Smooth muscle cell of the brain vasculature (primary cell): ENCODE results near the gene TNS2.

ENCODE experiments used
- DNase-seq: peaks from one replicate; pipeline ENCODE4 v3.0.0-alpha.2; 2012; ENCODE audit warnings: low read depth, low spot score

The TNS2 gene

DNA sequence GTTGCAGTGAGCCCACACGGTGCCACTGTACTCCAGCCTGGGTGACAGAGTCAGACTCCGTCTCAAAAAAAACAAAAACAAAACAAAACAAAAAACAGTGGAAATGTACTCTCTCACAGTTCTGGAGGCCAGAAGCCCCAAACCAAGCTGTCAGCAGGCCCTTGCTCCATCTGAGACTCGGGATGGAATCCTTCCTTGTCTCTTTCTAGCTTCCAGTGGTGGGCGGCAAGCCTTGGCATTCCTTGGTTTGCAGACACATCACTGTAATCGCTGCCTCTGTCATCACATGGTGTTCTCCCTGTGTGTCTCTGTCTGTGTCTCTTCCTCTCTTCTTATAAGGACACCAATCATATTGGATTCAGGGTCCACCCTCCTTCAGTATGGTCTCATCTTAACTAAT lies 6.4 kb downstream of the TNS2 start:
- no peak for DNase-seq

- DNase-seq, result no peak
These were observed 7.0 kb downstream of the TNS2 start for GRCh38 chr12:53056901-53057300.

DNA sequence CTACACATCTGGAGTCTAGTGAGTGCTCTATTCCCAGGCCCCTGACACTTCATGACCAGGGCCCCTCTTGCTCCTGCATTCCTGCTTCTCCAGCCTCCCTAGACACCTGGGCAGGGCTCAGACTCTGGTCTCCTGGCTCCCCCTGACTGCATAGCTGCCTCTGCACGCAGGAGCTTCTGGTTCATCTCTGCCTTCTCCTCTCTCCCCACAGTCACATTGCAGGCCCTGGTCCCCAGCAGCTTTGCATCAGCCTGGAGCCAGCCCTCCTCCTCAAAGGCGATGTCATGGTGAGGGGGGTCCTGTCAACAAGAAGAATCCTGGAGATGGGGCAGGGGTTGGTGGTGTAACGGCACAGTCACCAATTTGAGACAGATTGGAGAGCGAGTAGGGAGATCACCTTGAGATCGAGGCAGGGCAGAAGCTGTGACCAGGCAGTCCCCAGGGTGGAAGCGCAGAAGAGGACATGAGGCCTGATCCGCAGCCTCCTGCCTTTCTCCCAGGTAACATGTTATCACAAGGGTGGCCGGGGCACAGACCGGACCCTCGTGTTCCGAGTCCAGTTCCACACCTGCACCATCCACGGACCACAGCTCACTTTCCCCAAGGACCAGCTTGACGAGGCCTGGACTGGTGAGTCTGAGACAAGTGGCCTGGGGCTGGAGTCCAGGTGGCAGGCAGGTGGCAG lies 8.1 kb downstream of the TNS2 start:
- no peak for DNase-seq

GRCh38 chr12:53058674-53059433 lies 9.0 kb downstream of the TNS2 start:
- no peak for DNase-seq

- no peak for DNase-seq
These were observed 9.7 kb downstream of the TNS2 start for GRCh38 chr12:53059434-53060063.

- DNase-seq, result no peak
These were observed 10.3 kb downstream of the TNS2 start for GRCh38 chr12:53060064-53060720.

GRCh38 chr12:53060721-53061276 lies 10.9 kb downstream of the TNS2 start:
- DNase-seq, result no peak

GRCh38 chr12:53061404-53062010 lies 11.6 kb downstream of the TNS2 start:
- no peak for DNase-seq

DNA sequence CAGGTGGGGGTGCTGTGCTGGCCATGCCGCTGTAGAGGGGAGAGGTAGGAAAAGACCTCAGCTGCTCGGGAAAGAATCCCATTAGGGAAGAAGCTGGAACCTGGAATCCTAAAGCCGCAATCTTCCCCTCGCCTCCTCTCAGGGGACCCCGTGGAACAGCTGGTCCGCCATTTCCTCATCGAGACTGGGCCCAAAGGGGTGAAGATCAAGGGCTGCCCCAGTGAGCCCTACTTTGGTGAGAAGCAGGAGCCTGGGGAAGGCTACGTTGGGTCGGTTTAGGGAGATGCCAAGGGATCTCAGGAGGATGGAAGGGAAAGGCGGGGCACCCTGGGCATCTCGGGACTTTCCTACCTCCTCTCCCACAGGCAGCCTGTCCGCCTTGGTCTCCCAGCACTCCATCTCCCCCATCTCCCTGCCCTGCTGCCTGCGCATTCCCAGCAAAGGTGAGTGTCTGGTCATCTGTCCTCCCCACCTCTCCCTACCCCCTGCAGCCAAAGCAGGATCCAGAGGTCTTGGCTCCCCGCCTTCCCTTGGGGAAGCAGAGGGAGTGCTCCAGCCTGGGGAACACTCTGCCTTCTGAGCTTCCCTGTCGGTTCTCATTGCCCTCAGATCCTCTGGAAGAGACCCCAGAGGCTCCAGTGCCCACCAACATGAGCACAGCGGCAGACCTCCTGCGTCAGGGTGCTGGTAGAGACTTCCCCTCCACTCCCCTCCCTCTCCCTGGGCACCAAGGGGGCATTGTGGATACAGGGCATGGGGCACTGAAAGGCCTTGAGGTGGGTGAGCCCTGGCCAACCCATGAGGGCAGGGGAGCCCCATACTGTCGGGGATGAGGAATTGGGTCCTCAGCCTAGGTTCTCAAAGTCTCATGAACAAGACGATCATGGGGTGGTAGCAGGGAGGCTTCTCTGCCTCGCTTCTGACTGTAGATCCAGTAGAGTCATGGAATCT lies 12.4 kb downstream of the TNS2 start:
- no peak for DNase-seq

- no peak for DNase-seq
These were observed 13.3 kb downstream of the TNS2 start for GRCh38 chr12:53062977-53063707.

GRCh38 chr12:53063708-53064612 lies 14.1 kb downstream of the TNS2 start:
- no peak for DNase-seq

GRCh38 chr12:53064613-53065436 lies 15.0 kb downstream of the TNS2 start:
- DNase-seq, result no peak

DNA sequence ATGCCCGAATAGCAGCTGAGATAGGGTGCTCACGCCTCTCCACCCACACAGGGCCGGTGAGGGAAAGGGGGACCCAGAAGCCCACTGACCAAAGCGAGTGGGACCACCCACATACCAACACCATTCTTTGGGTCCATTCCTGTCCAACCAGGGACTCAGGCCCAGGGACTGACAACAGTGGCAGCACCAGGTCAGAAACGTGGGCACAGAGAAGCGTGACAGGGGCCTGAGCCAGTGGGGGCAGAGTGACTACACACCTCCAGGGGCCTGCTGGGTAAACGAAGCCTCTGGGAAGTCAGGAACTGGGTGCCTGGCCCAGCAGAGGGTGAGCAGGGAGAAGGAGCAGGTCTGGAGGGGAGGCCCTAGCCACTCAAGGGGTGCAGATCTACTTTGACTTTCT lies 15.6 kb downstream of the TNS2 start:
- DNase-seq, result no peak

- no peak for DNase-seq
These were observed 16.4 kb downstream of the TNS2 start for GRCh38 chr12:53065975-53066931.

DNA sequence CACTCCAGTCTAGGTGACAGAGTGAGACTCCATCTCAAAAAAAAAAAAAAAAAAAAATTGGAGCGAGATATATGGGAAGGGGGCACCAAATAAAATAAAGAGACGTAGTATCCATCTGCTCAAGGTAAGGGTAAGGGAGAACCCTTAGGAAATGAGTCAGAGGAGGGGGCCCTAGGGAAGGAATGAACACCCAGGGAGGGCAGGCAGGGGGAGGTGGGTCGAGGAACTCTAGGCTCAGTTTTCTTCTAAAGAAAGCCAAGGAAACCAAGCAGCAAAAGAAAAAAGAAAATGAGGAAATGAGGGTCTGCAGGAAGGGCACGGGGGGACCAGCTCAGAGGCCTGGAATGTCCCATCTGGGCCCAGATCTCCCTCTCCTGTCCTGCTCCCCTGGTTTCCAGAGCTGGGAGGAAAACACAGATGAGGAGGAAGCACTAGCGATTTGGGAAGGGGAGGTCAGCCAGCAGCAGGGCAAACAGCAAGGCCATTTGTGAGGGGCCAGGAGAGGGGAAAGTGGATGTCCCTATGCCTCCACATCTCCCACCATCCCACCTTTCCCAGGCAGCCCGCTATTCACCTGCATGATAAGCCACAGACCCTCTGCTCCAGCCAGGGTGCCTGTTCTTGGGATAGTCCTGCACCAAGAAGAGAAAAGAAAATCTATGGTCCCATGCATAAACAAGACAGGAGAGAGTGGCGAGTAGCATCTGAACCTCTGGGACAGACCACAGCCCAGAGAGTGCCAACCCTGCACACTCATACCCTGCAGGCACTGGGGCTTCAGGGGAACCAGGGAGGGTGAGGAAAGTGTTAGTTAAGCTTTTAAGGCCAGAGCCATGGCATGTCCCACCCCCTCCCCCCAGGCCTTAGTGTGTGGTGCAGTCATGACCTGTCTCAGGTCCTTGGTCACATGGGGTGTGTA lies 17.5 kb downstream of the TNS2 start:
- no peak for DNase-seq
